Measurements from ENCODE around the gene VWA5A.

DNA sequence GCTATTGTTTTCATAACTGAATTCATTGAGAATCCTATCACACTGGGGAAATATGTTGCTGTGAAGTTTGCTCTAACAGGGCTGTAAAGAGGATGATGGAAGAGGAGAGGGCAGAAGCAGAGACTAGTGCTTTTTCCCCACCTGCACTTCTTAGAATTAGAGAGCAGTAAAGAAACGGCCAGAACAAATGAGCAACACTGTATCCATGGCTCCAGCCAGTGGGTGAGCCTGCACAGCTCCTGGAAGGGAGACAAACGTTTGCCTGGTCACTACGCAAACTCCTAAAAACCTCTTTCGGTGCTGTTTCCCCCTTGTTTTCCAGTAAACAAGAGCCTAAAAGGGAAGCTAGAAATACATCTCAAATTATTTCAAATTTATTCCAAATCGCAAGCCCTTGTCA, 45.7 kb downstream of the VWA5A start:
- TF ChIP-seq, protein P1, sequence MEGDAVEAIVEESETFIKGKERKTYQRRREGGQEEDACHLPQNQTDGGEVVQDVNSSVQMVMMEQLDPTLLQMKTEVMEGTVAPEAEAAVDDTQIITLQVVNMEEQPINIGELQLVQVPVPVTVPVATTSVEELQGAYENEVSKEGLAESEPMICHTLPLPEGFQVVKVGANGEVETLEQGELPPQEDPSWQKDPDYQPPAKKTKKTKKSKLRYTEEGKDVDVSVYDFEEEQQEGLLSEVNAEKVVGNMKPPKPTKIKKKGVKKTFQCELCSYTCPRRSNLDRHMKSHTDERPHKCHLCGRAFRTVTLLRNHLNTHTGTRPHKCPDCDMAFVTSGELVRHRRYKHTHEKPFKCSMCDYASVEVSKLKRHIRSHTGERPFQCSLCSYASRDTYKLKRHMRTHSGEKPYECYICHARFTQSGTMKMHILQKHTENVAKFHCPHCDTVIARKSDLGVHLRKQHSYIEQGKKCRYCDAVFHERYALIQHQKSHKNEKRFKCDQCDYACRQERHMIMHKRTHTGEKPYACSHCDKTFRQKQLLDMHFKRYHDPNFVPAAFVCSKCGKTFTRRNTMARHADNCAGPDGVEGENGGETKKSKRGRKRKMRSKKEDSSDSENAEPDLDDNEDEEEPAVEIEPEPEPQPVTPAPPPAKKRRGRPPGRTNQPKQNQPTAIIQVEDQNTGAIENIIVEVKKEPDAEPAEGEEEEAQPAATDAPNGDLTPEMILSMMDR (conservative IDR thresholded peaks at IDR 0.05 in 1 of 2, IDR thresholded peaks at IDR 0.05 in 1 of 2; ENCODE audit: low read depth in 1 of 2, low read length in 2 of 2): no peak
- TF ChIP-seq EZH2 (IDR thresholded peaks at IDR 0.05; ENCODE audit: low read length, missing control alignments): no peak

Measured in fibroblast of lung (primary cell).